HepG2 (cell line): ENCODE results near the gene AFG1L. TPM values are rescaled to one million over a fixed set of nuclear protein-coding genes. Genes with fewer than 3 reads are reported as not detected.

Experiments
- MBD4 ChIP-seq: IDR thresholded peaks from 2 replicates; pipeline ENCODE4 v1.6.1; 2012; ENCODE audit warnings: low read length, inconsistent platforms, borderline replicate concordance
- TGIF2 ChIP-seq: IDR thresholded peaks from 2 replicates; pipeline ENCODE4 v1.6.1; 2016; ENCODE audit warnings: control low read depth, missing compliant biosample characterization
- ZNF225 ChIP-seq: sonication (generic); formaldehyde crosslinking; IDR thresholded peaks from 2 replicates; pipeline ENCODE4 v1.4.0; 2020; ENCODE audit warnings: mild to moderate bottlenecking, missing genetic modification reagents
- ZNF30 ChIP-seq: sonication (generic); formaldehyde crosslinking; IDR thresholded peaks from 2 replicates; pipeline ENCODE4 v1.5.0; 2020; ENCODE audit warnings: mild to moderate bottlenecking, missing genetic modification reagents
- polyA plus RNA-seq, 8 experiments: library from polyadenylated mRNA; depleted of rRNA in 3 of 8; stranded (reverse) in 7 of 8; unstranded in 1 of 8; fragments of >200 nt; fragmentation: Illumina TruSeq in 4 of 8; extraction: Trizol in 4 of 8; gene quantifications; 2 replicates each; pipeline versions ENCODE4 v1.2.1 to v1.2.3, GENCODE V29; 2011 to 2016; ENCODE audit warnings: low read depth in 4 of 8, missing spikeins in 1 of 8, mixed read lengths in 1 of 8; ENCODE audit not compliant: insufficient read depth in 1 of 8
- total RNA-seq, 5 experiments: library from RNA; depleted of rRNA; stranded (reverse); fragments of >200 nt; fragmentation: Illumina TruSeq; extraction: Trizol; gene quantifications; 2 replicates each; pipeline ENCODE4 v1.2.3, GENCODE V29; 2016; ENCODE audit warnings: low read depth in 1 of 5
- TF ChIP-seq, protein P1 (sequence below): sonication (generic); formaldehyde crosslinking; IDR thresholded peaks from 2 replicates; pipeline ENCODE4 v1.4.0; 2020; ENCODE audit warnings: missing genetic modification reagents, borderline replicate concordance
- TF ChIP-seq, protein P2 (sequence below): sonication (generic); formaldehyde crosslinking; IDR thresholded peaks from 2 replicates; pipeline ENCODE4 v1.5.0; 2020; ENCODE audit warnings: mild to moderate bottlenecking, missing genetic modification reagents
- TF ChIP-seq, protein P3 (sequence below): sonication (generic); formaldehyde crosslinking; IDR thresholded peaks from 2 replicates; pipeline ENCODE4 v1.4.0; 2020; ENCODE audit warnings: missing genetic modification reagents
- TF ChIP-seq, protein P4 (sequence below): sonication (generic); formaldehyde crosslinking; IDR thresholded peaks from 2 replicates; pipeline ENCODE4 v1.4.0; 2020; ENCODE audit warnings: missing genetic modification reagents
- TF ChIP-seq, protein P5 (sequence below), 2 experiments: sonication (generic) in 1 of 2; formaldehyde crosslinking in 1 of 2; IDR thresholded peaks; 2 replicates each; pipeline versions ENCODE4 v1.6.1 to v1.9.0; 2014 to 2022; ENCODE audit warnings: antibody characterized with exemption in 1 of 2, borderline replicate concordance in 1 of 2, inconsistent platforms in 1 of 2, low read depth in 1 of 2, missing genetic modification reagents in 1 of 2
- TF ChIP-seq, protein P6 (sequence below): sonication (generic); formaldehyde crosslinking; IDR thresholded peaks from 2 replicates; pipeline ENCODE4 v1.5.0; 2020; ENCODE audit warnings: mild to moderate bottlenecking, missing genetic modification reagents

AFG1L gene
- total and polyA plus RNA-seq, 2 of the 13 experiments (the other 11 are each of a cell fraction or from before 2014, with no cell fraction given): 3.1 to 14.0 TPM

DNA sequence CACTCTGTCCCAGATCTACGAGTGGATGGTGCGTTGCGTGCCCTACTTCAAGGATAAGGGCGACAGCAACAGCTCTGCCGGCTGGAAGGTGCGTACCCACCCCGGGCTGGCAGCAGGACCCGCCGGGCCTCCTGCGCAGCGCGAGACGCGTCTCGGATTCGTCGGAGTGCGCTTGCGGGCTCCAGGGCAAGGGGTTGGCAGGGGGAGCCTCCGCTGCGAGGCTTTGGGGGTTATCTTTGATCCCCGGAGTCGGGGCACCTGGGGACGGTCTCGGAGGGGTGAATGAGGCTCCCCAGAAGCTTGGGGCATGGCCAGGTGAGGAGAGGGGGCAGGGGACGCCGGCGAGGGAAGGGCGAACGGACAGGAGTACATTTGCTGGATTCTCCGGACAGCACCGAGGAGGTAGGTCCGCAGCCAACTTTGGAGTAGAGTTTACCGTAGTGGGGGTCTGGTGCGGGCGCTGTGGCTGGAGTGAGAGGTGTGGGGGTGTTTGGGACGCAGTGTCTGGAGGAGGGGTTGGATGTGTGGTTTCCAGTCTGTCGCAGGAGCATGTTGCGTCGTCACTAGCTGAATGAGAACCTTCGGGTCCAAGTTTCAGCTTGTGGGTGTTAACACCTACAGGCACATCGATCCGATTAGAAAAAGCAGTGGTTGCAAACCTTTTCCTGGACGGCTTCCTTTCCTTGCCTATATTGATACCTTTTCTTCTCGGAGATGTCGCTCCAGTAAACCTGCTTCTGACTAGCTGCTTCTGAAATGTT, 267.1 kb downstream of the AFG1L start (continued):
- TF ChIP-seq, protein P1, sequence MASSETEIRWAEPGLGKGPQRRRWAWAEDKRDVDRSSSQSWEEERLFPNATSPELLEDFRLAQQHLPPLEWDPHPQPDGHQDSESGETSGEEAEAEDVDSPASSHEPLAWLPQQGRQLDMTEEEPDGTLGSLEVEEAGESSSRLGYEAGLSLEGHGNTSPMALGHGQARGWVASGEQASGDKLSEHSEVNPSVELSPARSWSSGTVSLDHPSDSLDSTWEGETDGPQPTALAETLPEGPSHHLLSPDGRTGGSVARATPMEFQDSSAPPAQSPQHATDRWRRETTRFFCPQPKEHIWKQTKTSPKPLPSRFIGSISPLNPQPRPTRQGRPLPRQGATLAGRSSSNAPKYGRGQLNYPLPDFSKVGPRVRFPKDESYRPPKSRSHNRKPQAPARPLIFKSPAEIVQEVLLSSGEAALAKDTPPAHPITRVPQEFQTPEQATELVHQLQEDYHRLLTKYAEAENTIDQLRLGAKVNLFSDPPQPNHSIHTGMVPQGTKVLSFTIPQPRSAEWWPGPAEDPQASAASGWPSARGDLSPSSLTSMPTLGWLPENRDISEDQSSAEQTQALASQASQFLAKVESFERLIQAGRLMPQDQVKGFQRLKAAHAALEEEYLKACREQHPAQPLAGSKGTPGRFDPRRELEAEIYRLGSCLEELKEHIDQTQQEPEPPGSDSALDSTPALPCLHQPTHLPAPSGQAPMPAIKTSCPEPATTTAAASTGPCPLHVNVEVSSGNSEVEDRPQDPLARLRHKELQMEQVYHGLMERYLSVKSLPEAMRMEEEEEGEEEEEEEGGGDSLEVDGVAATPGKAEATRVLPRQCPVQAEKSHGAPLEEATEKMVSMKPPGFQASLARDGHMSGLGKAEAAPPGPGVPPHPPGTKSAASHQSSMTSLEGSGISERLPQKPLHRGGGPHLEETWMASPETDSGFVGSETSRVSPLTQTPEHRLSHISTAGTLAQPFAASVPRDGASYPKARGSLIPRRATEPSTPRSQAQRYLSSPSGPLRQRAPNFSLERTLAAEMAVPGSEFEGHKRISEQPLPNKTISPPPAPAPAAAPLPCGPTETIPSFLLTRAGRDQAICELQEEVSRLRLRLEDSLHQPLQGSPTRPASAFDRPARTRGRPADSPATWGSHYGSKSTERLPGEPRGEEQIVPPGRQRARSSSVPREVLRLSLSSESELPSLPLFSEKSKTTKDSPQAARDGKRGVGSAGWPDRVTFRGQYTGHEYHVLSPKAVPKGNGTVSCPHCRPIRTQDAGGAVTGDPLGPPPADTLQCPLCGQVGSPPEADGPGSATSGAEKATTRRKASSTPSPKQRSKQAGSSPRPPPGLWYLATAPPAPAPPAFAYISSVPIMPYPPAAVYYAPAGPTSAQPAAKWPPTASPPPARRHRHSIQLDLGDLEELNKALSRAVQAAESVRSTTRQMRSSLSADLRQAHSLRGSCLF (CRISPR knock-in tag): 0 out of 2 replicates have a peak, but pooled peaks have one; percentile 51
- TF ChIP-seq, protein P2, sequence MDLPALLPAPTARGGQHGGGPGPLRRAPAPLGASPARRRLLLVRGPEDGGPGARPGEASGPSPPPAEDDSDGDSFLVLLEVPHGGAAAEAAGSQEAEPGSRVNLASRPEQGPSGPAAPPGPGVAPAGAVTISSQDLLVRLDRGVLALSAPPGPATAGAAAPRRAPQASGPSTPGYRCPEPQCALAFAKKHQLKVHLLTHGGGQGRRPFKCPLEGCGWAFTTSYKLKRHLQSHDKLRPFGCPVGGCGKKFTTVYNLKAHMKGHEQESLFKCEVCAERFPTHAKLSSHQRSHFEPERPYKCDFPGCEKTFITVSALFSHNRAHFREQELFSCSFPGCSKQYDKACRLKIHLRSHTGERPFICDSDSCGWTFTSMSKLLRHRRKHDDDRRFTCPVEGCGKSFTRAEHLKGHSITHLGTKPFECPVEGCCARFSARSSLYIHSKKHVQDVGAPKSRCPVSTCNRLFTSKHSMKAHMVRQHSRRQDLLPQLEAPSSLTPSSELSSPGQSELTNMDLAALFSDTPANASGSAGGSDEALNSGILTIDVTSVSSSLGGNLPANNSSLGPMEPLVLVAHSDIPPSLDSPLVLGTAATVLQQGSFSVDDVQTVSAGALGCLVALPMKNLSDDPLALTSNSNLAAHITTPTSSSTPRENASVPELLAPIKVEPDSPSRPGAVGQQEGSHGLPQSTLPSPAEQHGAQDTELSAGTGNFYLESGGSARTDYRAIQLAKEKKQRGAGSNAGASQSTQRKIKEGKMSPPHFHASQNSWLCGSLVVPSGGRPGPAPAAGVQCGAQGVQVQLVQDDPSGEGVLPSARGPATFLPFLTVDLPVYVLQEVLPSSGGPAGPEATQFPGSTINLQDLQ (CRISPR knock-in tag): 0 out of 2 replicates have a peak, but pooled peaks have one; percentile 49
- TF ChIP-seq TGIF2 (CRISPR knock-in tag) (no peak), ZNF30 (no peak), MBD4 (no peak), ZNF225 (CRISPR knock-in tag) (peak; percentile 30)
- TF ChIP-seq, protein P3, sequence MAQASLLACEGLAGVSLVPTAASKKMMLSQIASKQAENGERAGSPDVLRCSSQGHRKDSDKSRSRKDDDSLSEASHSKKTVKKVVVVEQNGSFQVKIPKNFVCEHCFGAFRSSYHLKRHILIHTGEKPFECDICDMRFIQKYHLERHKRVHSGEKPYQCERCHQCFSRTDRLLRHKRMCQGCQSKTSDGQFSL: peak; percentile 86
- TF ChIP-seq, protein P4, sequence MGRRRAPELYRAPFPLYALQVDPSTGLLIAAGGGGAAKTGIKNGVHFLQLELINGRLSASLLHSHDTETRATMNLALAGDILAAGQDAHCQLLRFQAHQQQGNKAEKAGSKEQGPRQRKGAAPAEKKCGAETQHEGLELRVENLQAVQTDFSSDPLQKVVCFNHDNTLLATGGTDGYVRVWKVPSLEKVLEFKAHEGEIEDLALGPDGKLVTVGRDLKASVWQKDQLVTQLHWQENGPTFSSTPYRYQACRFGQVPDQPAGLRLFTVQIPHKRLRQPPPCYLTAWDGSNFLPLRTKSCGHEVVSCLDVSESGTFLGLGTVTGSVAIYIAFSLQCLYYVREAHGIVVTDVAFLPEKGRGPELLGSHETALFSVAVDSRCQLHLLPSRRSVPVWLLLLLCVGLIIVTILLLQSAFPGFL: 0 out of 2 replicates have a peak, but pooled peaks have one; percentile 35
- TF ChIP-seq, protein P5, sequence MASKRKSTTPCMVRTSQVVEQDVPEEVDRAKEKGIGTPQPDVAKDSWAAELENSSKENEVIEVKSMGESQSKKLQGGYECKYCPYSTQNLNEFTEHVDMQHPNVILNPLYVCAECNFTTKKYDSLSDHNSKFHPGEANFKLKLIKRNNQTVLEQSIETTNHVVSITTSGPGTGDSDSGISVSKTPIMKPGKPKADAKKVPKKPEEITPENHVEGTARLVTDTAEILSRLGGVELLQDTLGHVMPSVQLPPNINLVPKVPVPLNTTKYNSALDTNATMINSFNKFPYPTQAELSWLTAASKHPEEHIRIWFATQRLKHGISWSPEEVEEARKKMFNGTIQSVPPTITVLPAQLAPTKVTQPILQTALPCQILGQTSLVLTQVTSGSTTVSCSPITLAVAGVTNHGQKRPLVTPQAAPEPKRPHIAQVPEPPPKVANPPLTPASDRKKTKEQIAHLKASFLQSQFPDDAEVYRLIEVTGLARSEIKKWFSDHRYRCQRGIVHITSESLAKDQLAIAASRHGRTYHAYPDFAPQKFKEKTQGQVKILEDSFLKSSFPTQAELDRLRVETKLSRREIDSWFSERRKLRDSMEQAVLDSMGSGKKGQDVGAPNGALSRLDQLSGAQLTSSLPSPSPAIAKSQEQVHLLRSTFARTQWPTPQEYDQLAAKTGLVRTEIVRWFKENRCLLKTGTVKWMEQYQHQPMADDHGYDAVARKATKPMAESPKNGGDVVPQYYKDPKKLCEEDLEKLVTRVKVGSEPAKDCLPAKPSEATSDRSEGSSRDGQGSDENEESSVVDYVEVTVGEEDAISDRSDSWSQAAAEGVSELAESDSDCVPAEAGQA (IDR thresholded peaks at IDR 0.05; ENCODE audit: low read depth): no peak
- TF ChIP-seq, protein P5 (CRISPR knock-in tag; IDR thresholded peaks at IDR 0.05; ENCODE audit: borderline replicate concordance): 0 out of 2 replicates have a peak, but pooled peaks have one; percentile 64
- TF ChIP-seq, protein P6, sequence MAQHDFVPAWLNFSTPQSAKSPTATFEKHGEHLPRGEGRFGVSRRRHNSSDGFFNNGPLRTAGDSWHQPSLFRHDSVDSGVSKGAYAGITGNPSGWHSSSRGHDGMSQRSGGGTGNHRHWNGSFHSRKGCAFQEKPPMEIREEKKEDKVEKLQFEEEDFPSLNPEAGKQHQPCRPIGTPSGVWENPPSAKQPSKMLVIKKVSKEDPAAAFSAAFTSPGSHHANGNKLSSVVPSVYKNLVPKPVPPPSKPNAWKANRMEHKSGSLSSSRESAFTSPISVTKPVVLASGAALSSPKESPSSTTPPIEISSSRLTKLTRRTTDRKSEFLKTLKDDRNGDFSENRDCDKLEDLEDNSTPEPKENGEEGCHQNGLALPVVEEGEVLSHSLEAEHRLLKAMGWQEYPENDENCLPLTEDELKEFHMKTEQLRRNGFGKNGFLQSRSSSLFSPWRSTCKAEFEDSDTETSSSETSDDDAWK (CRISPR knock-in tag): no peak
